H9 (cell line): ENCODE results near the gene MECP2. TPM values are rescaled to one million over a fixed set of nuclear protein-coding genes. Genes with fewer than 3 reads are reported as not detected.
A peak's percentile ranks its signal among the peaks of the same experiment; 100 is the strongest.

Experiments
- DNase-seq: peaks from one replicate; pipeline ENCODE4 v3.0.0-alpha.2; 2017
- H2AFZ ChIP-seq: one replicate; pipeline ENCODE4 v1.6.1; 2013; ENCODE audit warnings: mild to moderate bottlenecking, low read length, control low read depth, moderate library complexity
- H2AK5ac ChIP-seq: 2 replicates; pipeline ENCODE4 v1.6.1; 2013; ENCODE audit warnings: low read length, control low read depth, mixed read lengths; ENCODE audit not compliant: insufficient read length
- H2BK120ac ChIP-seq: one replicate; pipeline ENCODE4 v1.6.1; 2013; ENCODE audit warnings: low read depth, mild to moderate bottlenecking, low read length, control low read depth, inconsistent platforms; ENCODE audit not compliant: poor library complexity, severe bottlenecking
- H2BK12ac ChIP-seq: 2 replicates; pipeline ENCODE4 v1.6.1; 2013; ENCODE audit warnings: low read length, control low read depth, mixed read lengths, low read depth; ENCODE audit not compliant: insufficient read length
- H2BK15ac ChIP-seq: 2 replicates; pipeline ENCODE4 v1.6.1; 2013; ENCODE audit warnings: low read depth, low read length, control low read depth
- H2BK20ac ChIP-seq: one replicate; pipeline ENCODE4 v1.6.1; 2013; ENCODE audit warnings: low read depth, mild to moderate bottlenecking, low read length, control low read depth, inconsistent platforms; ENCODE audit not compliant: poor library complexity, severe bottlenecking
- H2BK5ac ChIP-seq: 2 replicates; pipeline ENCODE4 v1.6.1; 2013; ENCODE audit warnings: low read length, control low read depth, mixed read lengths; ENCODE audit not compliant: insufficient read length
- H3K14ac ChIP-seq: 2 replicates; pipeline ENCODE4 v1.6.1; 2013; ENCODE audit warnings: low read length, control low read depth; ENCODE audit not compliant: insufficient read depth
- H3K18ac ChIP-seq: 2 replicates; pipeline ENCODE4 v1.6.1; 2013; ENCODE audit warnings: low read depth, mild to moderate bottlenecking, mixed read lengths, low read length, control low read depth; ENCODE audit not compliant: insufficient read length
- H3K23ac ChIP-seq: 2 replicates; pipeline ENCODE4 v1.6.1; 2013; ENCODE audit warnings: low read length, control low read depth, mixed read lengths, low read depth; ENCODE audit not compliant: insufficient read length
- H3K23me2 ChIP-seq: 2 replicates; pipeline ENCODE4 v1.6.1; 2013; ENCODE audit warnings: low read depth, mild to moderate bottlenecking, mixed read lengths, low read length, control low read depth; ENCODE audit not compliant: insufficient read length, poor library complexity, severe bottlenecking
- H3K27ac ChIP-seq: 2 replicates; pipeline ENCODE4 v1.5.1; 2013; ENCODE audit warnings: low read length, control low read depth, mixed read lengths, low read depth; ENCODE audit not compliant: insufficient read length
- H3K27me3 ChIP-seq: 2 replicates; pipeline ENCODE4 v1.6.1; 2013; ENCODE audit warnings: low read length, control low read depth, inconsistent platforms; ENCODE audit not compliant: insufficient read depth
- H3K4ac ChIP-seq: 2 replicates; pipeline ENCODE4 v1.6.1; 2013; ENCODE audit warnings: low read depth, mild to moderate bottlenecking, control low read depth, inconsistent platforms, low read length, moderate library complexity
- H3K4me1 ChIP-seq: 2 replicates; pipeline ENCODE4 v1.6.1; 2013; ENCODE audit warnings: low read length, control low read depth, inconsistent platforms; ENCODE audit not compliant: insufficient read depth
- H3K4me2 ChIP-seq: 2 replicates; pipeline ENCODE4 v1.6.1; 2013; ENCODE audit warnings: low read length, control low read depth, mixed read lengths; ENCODE audit not compliant: insufficient read length, insufficient read depth
- H3K56ac ChIP-seq: 2 replicates; pipeline ENCODE4 v1.6.1; 2013; ENCODE audit warnings: low read depth, mild to moderate bottlenecking, mixed read lengths, low read length, control low read depth; ENCODE audit not compliant: insufficient read length
- H3K79me1 ChIP-seq: 2 replicates; pipeline ENCODE4 v1.6.1; 2013; ENCODE audit warnings: low read depth, mild to moderate bottlenecking, moderate library complexity, low read length, control low read depth, inconsistent platforms; ENCODE audit not compliant: insufficient read depth, poor library complexity, severe bottlenecking
- H3K79me2 ChIP-seq: 2 replicates; pipeline ENCODE4 v1.6.1; 2013; ENCODE audit warnings: low read length, control low read depth, inconsistent platforms; ENCODE audit not compliant: insufficient read depth
- H3K9ac ChIP-seq: 2 replicates; pipeline ENCODE4 v1.6.1; 2013; ENCODE audit warnings: low read length, control low read depth, mixed read lengths; ENCODE audit not compliant: insufficient read length; ENCODE audit errors: extremely low read depth
- H3K9me3 ChIP-seq: one replicate; pipeline ENCODE4 v1.6.1; 2013; ENCODE audit warnings: low read depth, low read length, inconsistent platforms; ENCODE audit not compliant: control insufficient read depth
- H3T11ph ChIP-seq: one replicate; pipeline ENCODE4 v1.6.1; 2013; ENCODE audit warnings: mild to moderate bottlenecking, low read length, control low read depth, inconsistent platforms
- H4K20me1 ChIP-seq: one replicate; pipeline ENCODE4 v1.6.1; 2013; ENCODE audit not compliant: control insufficient read depth, insufficient read length, insufficient read depth
- H4K5ac ChIP-seq: 2 replicates; pipeline ENCODE4 v1.6.1; 2013; ENCODE audit warnings: low read depth, mild to moderate bottlenecking, mixed read lengths, low read length, control low read depth; ENCODE audit not compliant: insufficient read length
- H4K8ac ChIP-seq: replicated peaks from 2 replicates; pipeline ENCODE4 v1.6.1; 2013; ENCODE audit warnings: low read length, control low read depth, mixed read lengths, low read depth; ENCODE audit not compliant: insufficient read length
- H4K91ac ChIP-seq: 2 replicates; pipeline ENCODE4 v1.6.1; 2013; ENCODE audit warnings: low read depth, mild to moderate bottlenecking, moderate library complexity, mixed read lengths, low read length, control low read depth; ENCODE audit not compliant: insufficient read length
- H3K27ac Mint-ChIP-seq, 3 experiments: 2 replicates in 2 of 3; 3 replicates in 1 of 3; pipeline ENCODE4 v1.8.0; 2020 to 2021; ENCODE audit warnings: mixed read lengths in 3 of 3, mild to moderate bottlenecking in 1 of 3, moderate library complexity in 1 of 3
- H3K27me3 Mint-ChIP-seq: 2 replicates; pipeline ENCODE4 v1.8.0; 2021; ENCODE audit warnings: low read depth, mild to moderate bottlenecking, moderate library complexity, mixed read lengths
- H3K36me3 Mint-ChIP-seq, 3 experiments: 2 replicates in 2 of 3; 3 replicates in 1 of 3; pipeline ENCODE4 v1.8.0; 2020 to 2021; ENCODE audit warnings: low read depth in 3 of 3, mixed read lengths in 3 of 3; ENCODE audit not compliant: insufficient read depth in 1 of 3
- H3K4me1 Mint-ChIP-seq, 2 experiments: 2 replicates each; pipeline ENCODE4 v1.8.0; 2020; ENCODE audit warnings: mixed read lengths in 2 of 2
- H3K4me3 Mint-ChIP-seq, 2 experiments: 2 replicates in 1 of 2; 3 replicates in 1 of 2; pipeline ENCODE4 v1.8.0; 2020 to 2021; ENCODE audit warnings: mild to moderate bottlenecking in 2 of 2, mixed read lengths in 2 of 2, moderate library complexity in 1 of 2
- H3K9me3 Mint-ChIP-seq, 2 experiments: 2 replicates in 1 of 2; 3 replicates in 1 of 2; pipeline ENCODE4 v1.8.0; 2020; ENCODE audit warnings: mild to moderate bottlenecking in 2 of 2, mixed read lengths in 2 of 2, moderate library complexity in 1 of 2
- WGBS: extraction: QIAGEN DNeasy Blood & Tissue Kit; methylation state at CpG from one replicate; pipeline ENCODE4 v1.1.7; 2013; ENCODE audit warnings: missing lambda C conversion rate, low lambda C conversion rate, mixed read lengths; ENCODE audit not compliant: insufficient read length; ENCODE audit errors: extremely low coverage; 5-methylcytosine and 5-hydroxymethylcytosine counted together
- total RNA-seq: library from RNA; stranded (reverse); gene quantifications from 2 replicates; pipeline ENCODE4 v1.2.1, GENCODE V29; 2021
- TF ChIP-seq, protein P1 (sequence below): fragments of 200-600 bp; sonication (generic); conservative IDR thresholded peaks from 3 replicates; pipeline ENCODE4 v1.8.0; 2021; ENCODE audit warnings: antibody characterized with exemption, mild to moderate bottlenecking

The MECP2 gene
- total RNA-seq, 1 experiment from 2014 or later: 32.2 TPM

DNA sequence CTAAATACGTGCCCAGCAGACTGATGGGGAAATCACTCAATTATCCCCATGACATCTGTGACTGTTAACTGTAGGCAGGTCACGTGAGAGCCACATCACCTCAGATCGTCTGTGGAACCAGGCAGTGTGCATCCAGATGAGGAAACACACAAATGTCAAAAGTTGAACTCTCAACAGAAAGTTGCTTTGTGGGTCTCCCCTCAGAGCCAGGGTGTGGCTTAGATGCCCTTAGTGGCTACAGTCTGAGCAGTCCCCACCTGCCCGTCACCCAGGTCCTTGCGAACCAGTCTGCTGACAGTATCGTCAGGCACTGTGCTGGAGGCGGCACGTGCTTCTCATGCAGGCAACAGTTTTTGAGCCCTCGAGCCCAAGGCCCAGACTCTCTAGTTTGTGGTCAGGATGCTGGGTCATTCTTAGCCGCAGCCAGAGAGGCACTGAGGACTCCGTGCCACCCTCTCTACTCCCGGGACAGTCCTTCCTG lies 114.2 kb downstream of the MECP2 start:
- Histone ChIP-seq H4K91ac (no peak overlapping the region), H3K23me2 (no peaks in the 10 kb centered on the region), H3K23ac (no peak overlapping the region), H3K27me3 (no peaks in the 10 kb centered on the region), H4K8ac (no peak overlapping the region), H3K14ac (peak overlapping the region; percentile 46; the same call in 1 of the 2 replicates), H3K4me1 (no peaks in the 10 kb centered on the region), H3K4ac (no peak overlapping the region), H3K9ac (no peak overlapping the region), H2AFZ (no peak overlapping the region), H2BK15ac (no peak overlapping the region), H3T11ph (no peak overlapping the region), H2AK5ac (no peak overlapping the region), H3K56ac (no peak overlapping the region), H3K4me2 (no peak overlapping the region), H3K79me1 (no peaks in the 10 kb centered on the region), H3K18ac (no peak overlapping the region), H3K9me3 (peaks cover 15% of the 10 kb centered on the region), H2BK120ac (no peak overlapping the region), H2BK12ac (no peak overlapping the region), H2BK5ac (no peak overlapping the region), H3K27ac (no peak overlapping the region), H4K5ac (no peak overlapping the region), H2BK20ac (no peak overlapping the region), H3K79me2 (no peaks in the 10 kb centered on the region), H4K20me1 (no peaks in the 10 kb centered on the region)
- peaks cover 47 to 51% of the 10 kb centered on the region in 2 experiments for H3K9me3 Mint-ChIP-seq
- H3K4me1 Mint-ChIP-seq: peaks cover 0 to 10% of the 10 kb centered on the region in 2 experiments; a peak in 2 of 4 replicates
- peaks cover 2% of the 10 kb centered on the region for H3K27me3 Mint-ChIP-seq
- no peak for DNase-seq
- TF ChIP-seq, protein P1, sequence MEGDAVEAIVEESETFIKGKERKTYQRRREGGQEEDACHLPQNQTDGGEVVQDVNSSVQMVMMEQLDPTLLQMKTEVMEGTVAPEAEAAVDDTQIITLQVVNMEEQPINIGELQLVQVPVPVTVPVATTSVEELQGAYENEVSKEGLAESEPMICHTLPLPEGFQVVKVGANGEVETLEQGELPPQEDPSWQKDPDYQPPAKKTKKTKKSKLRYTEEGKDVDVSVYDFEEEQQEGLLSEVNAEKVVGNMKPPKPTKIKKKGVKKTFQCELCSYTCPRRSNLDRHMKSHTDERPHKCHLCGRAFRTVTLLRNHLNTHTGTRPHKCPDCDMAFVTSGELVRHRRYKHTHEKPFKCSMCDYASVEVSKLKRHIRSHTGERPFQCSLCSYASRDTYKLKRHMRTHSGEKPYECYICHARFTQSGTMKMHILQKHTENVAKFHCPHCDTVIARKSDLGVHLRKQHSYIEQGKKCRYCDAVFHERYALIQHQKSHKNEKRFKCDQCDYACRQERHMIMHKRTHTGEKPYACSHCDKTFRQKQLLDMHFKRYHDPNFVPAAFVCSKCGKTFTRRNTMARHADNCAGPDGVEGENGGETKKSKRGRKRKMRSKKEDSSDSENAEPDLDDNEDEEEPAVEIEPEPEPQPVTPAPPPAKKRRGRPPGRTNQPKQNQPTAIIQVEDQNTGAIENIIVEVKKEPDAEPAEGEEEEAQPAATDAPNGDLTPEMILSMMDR: no peak
- H3K36me3 Mint-ChIP-seq: peaks cover 7 to 10% (median 8%) of the 10 kb centered on the region in 3 experiments; a peak in 6 of 7 replicates
- no peak overlapping the region for H3K4me3 Mint-ChIP-seq
- H3K27ac Mint-ChIP-seq: peak overlapping the region in 1 of 3 experiments; percentile 15; a peak in 1 of 7 replicates
- WGBS: no CpG with 5 or more reads among the region's 12 CpGs
